Measurements from ENCODE around the gene UBL4B. TPM values are rescaled to one million over a fixed set of nuclear protein-coding genes. Genes with fewer than 3 reads are reported as not detected.
"Not testable (repeated sequence)": the region's sequence is repeated elsewhere in the genome, so short reads cannot be mapped to it uniquely, and the experiment has no call there.

UBL4B gene
- total and polyA plus RNA-seq, 2 experiments from 2014 or later = not detected

- Histone ChIP-seq H3K4me1 (ENCODE audit: insufficient read depth) (no peaks in the 10 kb centered on the region), H3K9me2 (ENCODE audit: insufficient read depth) (no peaks in the 10 kb centered on the region), H3K4me2 (no peak overlapping the region), H3K27me3 (ENCODE audit: insufficient read depth) (peaks cover 70% of the 10 kb centered on the region), H3K27ac (ENCODE audit: low read depth) (no peak overlapping the region), H3F3A (replicated peaks; ENCODE audit: low read depth) (no peaks in the 10 kb centered on the region), H4K20me1 (replicated peaks; ENCODE audit: insufficient read depth) (no peaks in the 10 kb centered on the region), H3K36me3 (ENCODE audit: insufficient read depth) (no peaks in the 10 kb centered on the region), H3K4me3 (no peak overlapping the region), H2AFZ (no peak overlapping the region), H3K79me2 (replicated peaks; ENCODE audit: insufficient read depth) (no peaks in the 10 kb centered on the region)
- TF ChIP-seq CREB1 (CRISPR knock-in tag; IDR thresholded peaks at IDR 0.05; ENCODE audit: low read depth) (no peak), CTCF (conservative IDR thresholded peaks at IDR 0.05; ENCODE audit: low read depth in 2 of 2) (no peak), REST (IDR thresholded peaks at IDR 0.05; ENCODE audit: unreplicated experiment) (no peak), POLR2AphosphoS5 (IDR thresholded peaks at IDR 0.05; ENCODE audit: low read depth) (no peak), EZH2 (IDR thresholded peaks at IDR 0.05; ENCODE audit: low read depth, unreplicated experiment) (no peak), ZNF114 (CRISPR knock-in tag; IDR thresholded peaks at IDR 0.05) (no peak)
- no peak overlapping the region for H3K27ac Mint-ChIP-seq
- peaks cover 65% of the 10 kb centered on the region for H3K27me3 Mint-ChIP-seq (ENCODE audit: insufficient read depth, low read depth, poor library complexity)
- H3K36me3 Mint-ChIP-seq (ENCODE audit: low read depth) = no peaks in the 10 kb centered on the region
- no peaks in the 10 kb centered on the region for H3K9me3 Mint-ChIP-seq
- ATAC-seq (no peak), DNase-seq (ENCODE audit: low spot score) (no peak)
- H3K4me3 Mint-ChIP-seq = no peak overlapping the region
- no peaks in the 10 kb centered on the region; the same call in 2 of the 3 replicates for H3K4me1 Mint-ChIP-seq
Measured at GRCh38 chr1:110076789-110077500, 35.3 kb upstream of the UBL4B start.

- not testable (repeated sequence) for H3K4me3 Mint-ChIP-seq; H3K36me3 Mint-ChIP-seq (ENCODE audit: low read depth); ATAC-seq; H3K4me3 ChIP-seq; H4K20me1 ChIP-seq (replicated peaks; ENCODE audit: insufficient read depth); H3K79me2 ChIP-seq (replicated peaks; ENCODE audit: insufficient read depth); DNase-seq (ENCODE audit: low spot score); H3K27ac ChIP-seq (ENCODE audit: low read depth); H3K27ac Mint-ChIP-seq; H3F3A ChIP-seq (replicated peaks; ENCODE audit: low read depth); H3K9me3 Mint-ChIP-seq; H3K4me2 ChIP-seq; H3K9me2 ChIP-seq (ENCODE audit: insufficient read depth); H3K36me3 ChIP-seq (ENCODE audit: insufficient read depth); H2AFZ ChIP-seq
- Mint-ChIP-seq H3K4me1 (peaks cover 16% of the 10 kb centered on the region), H3K27me3 (ENCODE audit: insufficient read depth, low read depth, poor library complexity) (peaks cover 71% of the 10 kb centered on the region)
- H3K4me1 ChIP-seq (ENCODE audit: insufficient read depth) = peaks cover 11% of the 10 kb centered on the region; the same call in 1 of the 2 replicates
- H3K27me3 ChIP-seq (ENCODE audit: insufficient read depth) = peaks cover 70% of the 10 kb centered on the region
Measured at GRCh38 chr1:110079995-110080394, 32.2 kb upstream of the UBL4B start.
